DND-41 (cell line): ENCODE measurements around the gene KCTD4.

Source experiments
- CTCF ChIP-seq: IDR thresholded peaks from 2 replicates; pipeline ENCODE4 v1.5.1; 2012; ENCODE audit warnings: borderline replicate concordance, low read length, moderate library complexity, mild to moderate bottlenecking; ENCODE audit not compliant: poor library complexity, severe bottlenecking; ENCODE audit errors: extremely low read depth
- EZH2 ChIP-seq: IDR thresholded peaks from 3 replicates; pipeline ENCODE4 v1.6.1; 2012; ENCODE audit warnings: borderline replicate concordance, low read depth, mild to moderate bottlenecking, moderate library complexity, low read length, inconsistent platforms; ENCODE audit not compliant: severe bottlenecking

DNA sequence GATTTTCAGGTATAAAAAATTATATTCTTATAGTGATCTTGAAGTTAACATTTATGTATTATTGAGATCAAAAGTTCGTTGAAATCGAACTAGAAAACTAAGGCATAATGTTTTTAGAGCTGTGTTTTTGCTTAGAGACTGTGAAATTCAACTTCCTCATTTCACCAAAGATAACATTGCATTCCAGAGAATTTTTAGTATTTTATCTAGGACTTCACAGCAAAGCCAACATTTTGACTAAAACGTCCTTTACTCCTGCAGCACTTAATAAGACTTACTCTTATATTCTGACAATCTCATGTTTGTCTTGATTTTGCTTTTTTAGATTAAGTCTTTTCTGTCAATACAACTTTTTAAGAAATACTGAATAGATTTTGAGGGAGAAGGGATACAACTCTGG lies 4.7 kb downstream of the KCTD4 start:
- TF ChIP-seq CTCF: no peak
- no peak for TF ChIP-seq EZH2
